Umbilical cord (tissue), 2 donors: ENCODE measurements around the gene TXNDC11. TPM values are rescaled to one million over a fixed set of nuclear protein-coding genes. Genes with fewer than 3 reads are reported as not detected.

Experiments
- DNase-seq: peaks from one replicate; pipeline ENCODE4 v3.0.0-alpha.2; 2015; ENCODE audit warnings: low spot score
- total RNA-seq: library from RNA; depleted of rRNA; stranded (reverse); fragments of >200 nt; gene quantifications from one replicate; pipeline ENCODE4 v1.2.3, GENCODE V29; 2014; ENCODE audit warnings: low replicate concordance; ENCODE audit not compliant: insufficient read depth

Gene TXNDC11
- total RNA-seq, 1 donor from 2014 or later, result 30.3 TPM

GRCh38 chr16:11755022-11755760 lies 12.5 kb upstream of the TXNDC11 start:
- no peak for DNase-seq

- DNase-seq, result no peak
Measured at GRCh38 chr16:11752856-11753255, 10.2 kb upstream of the TXNDC11 start.

- no peak for DNase-seq
Measured at GRCh38 chr16:11750056-11750455, 7.4 kb upstream of the TXNDC11 start.

GRCh38 chr16:11748404-11749254 lies 6.0 kb upstream of the TXNDC11 start:
- DNase-seq, result peak; percentile 21

GRCh38 chr16:11747949-11748403 lies 5.3 kb upstream of the TXNDC11 start:
- DNase-seq, result no peak

- no peak for DNase-seq
Measured at GRCh38 chr16:11744075-11744470, 1.4 kb upstream of the TXNDC11 start.

GRCh38 chr16:11743308-11744074 lies 834 bp upstream of the TXNDC11 start:
- DNase-seq, result peak; percentile 35

GRCh38 chr16:11742093-11742535 lies 543 bp downstream of the TXNDC11 start:
- no peak for DNase-seq

GRCh38 chr16:11740567-11740966 lies 2.1 kb downstream of the TXNDC11 start:
- no peak for DNase-seq

GRCh38 chr16:11738742-11739544 lies 3.7 kb downstream of the TXNDC11 start:
- DNase-seq, result no peak

GRCh38 chr16:11737713-11738112 lies 4.9 kb downstream of the TXNDC11 start:
- DNase-seq, result no peak

GRCh38 chr16:11736903-11737302 lies 5.8 kb downstream of the TXNDC11 start:
- no peak for DNase-seq

- no peak for DNase-seq
Measured at GRCh38 chr16:11735787-11736186, 6.9 kb downstream of the TXNDC11 start.

- no peak for DNase-seq
Measured at GRCh38 chr16:11734653-11735043, 8.0 kb downstream of the TXNDC11 start.

- DNase-seq, result no peak
Measured at GRCh38 chr16:11734025-11734652, 8.5 kb downstream of the TXNDC11 start.

- no peak for DNase-seq
Measured at GRCh38 chr16:11731222-11731621, 11.4 kb downstream of the TXNDC11 start.

GRCh38 chr16:11729787-11730186 lies 12.9 kb downstream of the TXNDC11 start:
- DNase-seq, result no peak

GRCh38 chr16:11727796-11728543 lies 14.7 kb downstream of the TXNDC11 start:
- no peak for DNase-seq

- no peak for DNase-seq
Measured at GRCh38 chr16:11726008-11726407, 16.6 kb downstream of the TXNDC11 start.

- DNase-seq, result no peak
Measured at GRCh38 chr16:11725457-11725856, 17.2 kb downstream of the TXNDC11 start.
